Peyer's patch (tissue), 4 donors: ENCODE measurements around the gene FARP1. TPM values are rescaled to one million over a fixed set of nuclear protein-coding genes. Genes with fewer than 3 reads are reported as not detected.

Experiments used
- DNase-seq, 3 donors: peaks; one replicate each; pipeline ENCODE4 v3.0.0-alpha.2; 2017 to 2019
- H3K27ac ChIP-seq, 4 donors: fragments of 200-600 bp; sonication (generic); one replicate each; pipeline ENCODE4 v1.5.1; 2016 to 2019
- H3K27me3 ChIP-seq, 2 donors: fragments of 200-600 bp; sonication (generic); one replicate each; pipeline ENCODE4 v1.5.1; 2019
- H3K36me3 ChIP-seq, 3 donors: fragments of 200-600 bp; sonication (generic); one replicate each; pipeline ENCODE4 v1.5.1; 2016 to 2019
- H3K4me1 ChIP-seq, 4 donors: fragments of 200-600 bp; sonication (generic); one replicate each; pipeline ENCODE4 v1.5.1; 2016 to 2019
- H3K4me3 ChIP-seq, 4 donors: fragments of 200-600 bp; sonication (generic); 1 replicate in 3 of 4; 2 replicates in 1 of 4; pipeline ENCODE4 v1.5.1; 2016 to 2019; ENCODE audit warnings: mild to moderate bottlenecking in 1 of 4
- H3K9me3 ChIP-seq, 4 donors: fragments of 200-600 bp; sonication (generic); one replicate each; pipeline ENCODE4 v1.5.1; 2016 to 2019; ENCODE audit warnings: mild to moderate bottlenecking in 1 of 4
- POLR2A ChIP-seq, 2 donors: fragments of 450-650 bp; IDR thresholded peaks; one replicate each; pipeline ENCODE4 v1.5.1; 2017; ENCODE audit warnings: antibody characterized with exemption in 2 of 2, mild to moderate bottlenecking in 2 of 2, moderate library complexity in 2 of 2
- total RNA-seq, 4 donors: library from RNA; depleted of rRNA; stranded (reverse); fragments of >200 nt; gene quantifications; one replicate each; pipeline ENCODE4 v1.1.0, GENCODE V29; 2016
- TF ChIP-seq, protein P1 (sequence below), 6 experiments: fragments of 450-650 bp in 4 of 6; fragments of 200-600 bp in 2 of 6; sonication (generic) in 1 of 6; IDR thresholded peaks; one replicate each; pipeline ENCODE4 v1.5.1; 2017 to 2019; ENCODE audit warnings: antibody characterized with exemption in 6 of 6, mild to moderate bottlenecking in 3 of 6, moderate library complexity in 1 of 6

Gene FARP1
- total RNA-seq, 4 donors from 2014 or later, result 10.6 to 61.1 (median 14.9) TPM

DNA sequence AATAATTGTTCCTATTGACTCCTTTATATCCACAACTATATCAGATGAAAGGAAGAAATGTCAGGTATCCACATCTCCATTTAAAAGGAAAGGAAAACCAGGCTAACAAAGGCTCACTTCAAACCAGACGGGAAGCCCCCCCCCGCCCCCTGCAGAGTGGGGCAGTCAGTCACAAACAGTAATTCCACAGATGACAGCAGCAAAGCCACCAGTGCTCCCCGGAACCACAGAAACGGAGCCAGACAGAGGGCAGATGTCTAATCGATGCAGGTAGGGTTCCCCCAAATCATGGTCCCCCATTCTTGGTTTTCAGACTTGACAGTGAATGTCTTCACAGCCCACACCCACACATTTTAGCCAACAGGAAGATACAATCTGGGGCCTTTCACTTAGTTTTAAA, 333.2 kb downstream of the FARP1 start:
- peak overlapping the region in 1 of 4 donors; percentile 0 for H3K4me3 ChIP-seq
- H3K36me3 ChIP-seq, result peaks cover 0 to 34% (median 0%) of the 10 kb centered on the region in 3 donors
- peaks cover 0 to 37% (median 22%) of the 10 kb centered on the region in 4 donors for H3K4me1 ChIP-seq
- H3K27ac ChIP-seq, result peak overlapping the region in 2 of 4 donors; percentile 57 to 59
- DNase-seq, result no peak
- no peaks in the 10 kb centered on the region for H3K27me3 ChIP-seq
- TF ChIP-seq, protein P1, sequence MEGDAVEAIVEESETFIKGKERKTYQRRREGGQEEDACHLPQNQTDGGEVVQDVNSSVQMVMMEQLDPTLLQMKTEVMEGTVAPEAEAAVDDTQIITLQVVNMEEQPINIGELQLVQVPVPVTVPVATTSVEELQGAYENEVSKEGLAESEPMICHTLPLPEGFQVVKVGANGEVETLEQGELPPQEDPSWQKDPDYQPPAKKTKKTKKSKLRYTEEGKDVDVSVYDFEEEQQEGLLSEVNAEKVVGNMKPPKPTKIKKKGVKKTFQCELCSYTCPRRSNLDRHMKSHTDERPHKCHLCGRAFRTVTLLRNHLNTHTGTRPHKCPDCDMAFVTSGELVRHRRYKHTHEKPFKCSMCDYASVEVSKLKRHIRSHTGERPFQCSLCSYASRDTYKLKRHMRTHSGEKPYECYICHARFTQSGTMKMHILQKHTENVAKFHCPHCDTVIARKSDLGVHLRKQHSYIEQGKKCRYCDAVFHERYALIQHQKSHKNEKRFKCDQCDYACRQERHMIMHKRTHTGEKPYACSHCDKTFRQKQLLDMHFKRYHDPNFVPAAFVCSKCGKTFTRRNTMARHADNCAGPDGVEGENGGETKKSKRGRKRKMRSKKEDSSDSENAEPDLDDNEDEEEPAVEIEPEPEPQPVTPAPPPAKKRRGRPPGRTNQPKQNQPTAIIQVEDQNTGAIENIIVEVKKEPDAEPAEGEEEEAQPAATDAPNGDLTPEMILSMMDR (IDR thresholded peaks at IDR 0.05), result no peak
- no peak for TF ChIP-seq POLR2A (IDR thresholded peaks at IDR 0.05)
- no peaks in the 10 kb centered on the region for H3K9me3 ChIP-seq

DNA sequence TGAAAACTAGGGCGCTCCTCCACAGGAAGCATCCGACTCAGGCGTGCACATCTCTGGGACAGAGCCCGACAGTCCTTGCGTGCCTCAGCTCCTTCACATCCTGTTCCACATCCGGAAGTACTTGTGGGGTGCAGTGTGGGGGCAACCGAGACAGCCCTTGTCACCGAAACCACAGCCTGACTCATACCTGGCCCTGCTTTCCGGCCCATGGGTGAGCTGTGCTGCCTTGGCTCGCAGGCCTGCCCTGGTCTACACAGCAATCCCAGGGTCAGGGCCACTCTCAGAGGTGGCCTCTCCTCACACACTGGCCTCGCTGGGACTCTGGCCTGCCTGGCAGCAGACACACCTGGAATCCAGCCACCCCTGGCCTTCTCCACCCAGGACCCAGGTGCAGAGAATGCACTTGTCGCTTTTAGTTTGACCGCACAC, 333.7 kb downstream of the FARP1 start:
- Histone ChIP-seq H3K27ac (peak overlapping the region; percentile 41 to 59 (median 57)), H3K9me3 (no peaks in the 10 kb centered on the region), H3K4me3 (peak overlapping the region in 1 of 4 donors; percentile 0), H3K4me1 (peaks cover 0 to 37% (median 23%) of the 10 kb centered on the region in 4 donors), H3K27me3 (no peaks in the 10 kb centered on the region), H3K36me3 (peaks cover 0 to 30% (median 0%) of the 10 kb centered on the region in 3 donors)
- DNase-seq, result peak in 2 of 3 donors; percentile 89 to 93
- TF ChIP-seq, protein P1 (IDR thresholded peaks at IDR 0.05), result no peak
- TF ChIP-seq POLR2A (IDR thresholded peaks at IDR 0.05), result no peak

DNA sequence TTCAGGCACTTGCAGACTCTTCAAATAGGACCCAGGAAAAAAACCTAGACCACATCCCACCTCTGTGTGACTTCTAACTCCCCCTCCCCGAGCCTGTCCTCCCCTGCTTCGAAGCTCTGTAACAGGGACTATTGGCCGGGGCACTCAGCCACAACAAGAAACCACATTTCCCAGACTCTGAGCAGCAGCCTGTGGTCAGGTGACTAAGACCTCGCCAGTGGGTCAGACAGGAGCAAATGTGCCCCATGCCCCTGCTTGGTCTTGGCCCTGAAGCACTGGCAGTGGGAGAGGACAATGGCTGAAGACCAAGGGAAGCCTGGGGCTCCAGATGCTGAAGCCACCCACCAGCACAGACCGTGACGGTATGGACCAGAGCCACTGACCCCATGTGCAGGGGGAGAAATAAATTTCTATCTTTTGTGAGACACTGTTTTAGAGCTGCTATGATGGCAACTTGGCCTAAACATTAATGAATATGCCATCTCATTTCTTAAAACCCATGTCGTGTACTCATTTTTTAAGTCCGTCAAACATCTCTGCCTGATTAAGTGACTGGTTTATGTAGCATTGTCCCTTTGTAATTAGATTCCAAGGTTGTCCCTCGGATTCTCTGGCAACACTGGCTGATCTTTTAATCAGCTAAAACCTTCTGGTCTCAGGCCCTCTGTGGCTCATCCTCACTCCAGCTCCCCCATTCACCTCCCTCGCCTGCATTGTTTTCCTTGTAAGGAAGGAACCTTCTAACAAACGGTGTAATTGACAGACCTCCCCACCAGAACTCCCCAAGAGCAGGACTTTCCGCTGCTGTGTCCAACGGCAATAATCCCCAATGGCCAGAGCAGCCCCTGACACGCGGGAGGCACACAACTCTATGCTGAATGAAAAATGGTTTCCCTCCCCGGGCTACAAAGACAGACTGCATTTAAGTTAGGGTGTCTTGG, 335.6 kb downstream of the FARP1 start:
- Histone ChIP-seq H3K36me3 (peaks cover 0 to 18% (median 0%) of the 10 kb centered on the region in 3 donors), H3K9me3 (no peaks in the 10 kb centered on the region), H3K4me1 (peaks cover 0 to 47% (median 28%) of the 10 kb centered on the region in 4 donors), H3K27ac (peak overlapping the region in 1 of 4 donors; percentile 5), H3K4me3 (no peak overlapping the region), H3K27me3 (no peaks in the 10 kb centered on the region)
- TF ChIP-seq, protein P1 (IDR thresholded peaks at IDR 0.05), result no peak
- no peak for TF ChIP-seq POLR2A (IDR thresholded peaks at IDR 0.05)
- DNase-seq, result peak in 1 of 3 donors; percentile 54

DNA sequence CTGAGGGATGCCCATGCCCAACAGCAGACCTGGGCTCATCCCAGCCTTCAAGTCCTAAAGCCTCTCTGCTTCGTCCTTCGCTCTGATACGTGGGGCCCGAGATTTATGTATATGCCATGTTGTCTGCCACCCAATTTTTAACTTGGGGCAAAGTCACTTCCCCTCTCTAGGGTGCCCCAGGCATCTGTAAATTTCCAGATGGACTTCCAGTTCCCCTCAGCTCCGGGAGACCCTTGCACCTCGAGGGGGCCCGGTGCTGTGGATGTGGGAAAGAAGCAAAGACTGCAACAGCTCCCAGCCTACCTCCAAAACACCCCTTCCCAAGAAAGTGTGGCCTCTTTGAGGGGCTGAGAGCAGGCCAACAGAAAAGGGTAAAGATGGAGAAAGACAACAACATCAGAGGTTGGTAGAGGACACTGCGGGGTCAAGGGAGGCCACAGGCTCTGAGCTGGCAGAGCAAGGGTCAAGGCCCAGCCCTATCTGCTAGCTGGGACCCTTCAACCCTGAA, 336.7 kb downstream of the FARP1 start:
- Histone ChIP-seq H3K27me3 (no peaks in the 10 kb centered on the region), H3K36me3 (peaks cover 0 to 8% (median 0%) of the 10 kb centered on the region in 3 donors), H3K4me1 (peaks cover 5 to 58% (median 33%) of the 10 kb centered on the region in 4 donors), H3K27ac (no peak overlapping the region), H3K9me3 (no peaks in the 10 kb centered on the region), H3K4me3 (no peak overlapping the region)
- no peak for DNase-seq
- TF ChIP-seq, protein P1 (IDR thresholded peaks at IDR 0.05), result no peak
- TF ChIP-seq POLR2A (IDR thresholded peaks at IDR 0.05), result no peak

DNA sequence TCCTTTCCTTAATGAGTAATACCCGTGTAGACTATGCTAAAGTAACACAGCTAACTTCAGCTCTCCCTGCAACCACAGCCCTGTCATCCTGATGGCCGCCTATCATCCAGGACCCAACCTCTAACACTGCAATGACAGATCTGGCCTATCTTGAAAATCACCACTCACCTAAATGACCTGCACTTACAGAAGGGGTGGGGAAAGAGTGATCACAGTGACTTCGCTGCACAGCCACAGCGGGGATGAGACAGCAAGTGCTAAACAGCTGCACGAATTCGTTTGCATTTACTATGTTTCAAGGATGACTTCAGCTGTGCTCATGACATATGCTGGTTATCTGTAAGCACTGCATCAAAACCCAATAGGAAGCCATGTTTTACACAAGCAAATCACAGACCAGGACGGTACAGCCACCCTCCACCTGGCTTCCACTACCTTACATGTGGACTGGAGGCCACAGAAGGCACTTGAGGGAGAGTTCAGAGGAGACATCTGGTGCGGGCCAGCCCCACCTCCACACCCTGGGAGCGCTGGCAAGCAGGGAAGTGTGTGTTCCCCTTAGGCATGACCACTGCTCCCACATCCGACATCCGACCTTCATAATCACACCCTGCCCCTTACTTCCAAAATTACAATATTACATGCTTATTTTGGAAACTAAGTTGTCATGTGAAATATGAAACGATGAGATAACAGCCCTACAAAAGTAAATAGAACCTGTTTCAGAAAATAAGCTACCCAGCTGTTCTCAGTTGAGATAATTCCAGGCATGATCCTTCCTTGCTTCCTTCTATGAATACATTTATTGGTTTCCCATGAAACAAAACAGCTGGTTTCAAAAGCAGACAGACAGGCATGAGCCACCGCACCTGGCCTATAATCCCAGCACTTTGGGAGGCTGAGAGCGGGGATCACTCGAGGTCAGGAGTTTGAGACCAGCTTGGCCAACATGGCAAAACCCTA, 338.3 kb downstream of the FARP1 start:
- DNase-seq, result no peak
- Histone ChIP-seq H3K36me3 (no peaks in the 10 kb centered on the region), H3K9me3 (no peaks in the 10 kb centered on the region), H3K4me1 (peaks cover 14 to 69% (median 41%) of the 10 kb centered on the region in 4 donors), H3K4me3 (no peak overlapping the region), H3K27me3 (no peaks in the 10 kb centered on the region), H3K27ac (peak overlapping the region in 2 of 4 donors; percentile 11 to 55)
- TF ChIP-seq POLR2A (IDR thresholded peaks at IDR 0.05), result no peak
- TF ChIP-seq, protein P1 (IDR thresholded peaks at IDR 0.05), result no peak
